22Rv1 (cell line): ENCODE measurements around the gene MYOD1.

Source experiments
- ZFX ChIP-seq: fragments of 450-650 bp; IDR thresholded peaks from 2 replicates; pipeline ENCODE4 v1.6.1; 2017; ENCODE audit warnings: antibody characterized with exemption, borderline replicate concordance
- TF ChIP-seq, protein P1 (sequence below): fragments of 450-650 bp; IDR thresholded peaks from 2 replicates; pipeline ENCODE4 v1.5.1; 2017; ENCODE audit warnings: mild to moderate bottlenecking

DNA sequence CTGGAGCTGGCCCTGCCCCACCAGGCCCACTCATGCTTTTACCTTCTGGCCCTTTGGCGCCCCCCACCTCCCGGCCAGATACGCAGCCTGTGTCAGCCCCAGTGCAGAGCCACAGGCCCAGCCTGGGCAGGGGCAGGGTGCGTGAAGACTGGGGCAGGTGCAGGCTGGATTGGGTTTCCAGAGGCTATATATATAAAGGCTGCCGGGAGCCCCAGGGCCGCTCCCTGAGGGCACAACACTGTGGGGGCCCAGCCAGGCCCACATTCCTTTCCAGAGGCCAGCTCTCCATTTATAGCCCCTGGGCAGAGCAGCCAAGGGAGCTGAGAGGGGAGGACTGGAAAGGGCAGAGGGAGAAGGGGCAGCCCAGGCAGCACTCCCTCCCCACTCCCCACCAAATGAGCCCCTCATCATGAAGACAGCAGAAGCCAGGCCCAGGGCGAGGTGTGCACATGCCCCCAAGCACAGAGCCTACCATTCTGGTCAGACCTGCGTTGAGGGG is 5.0 kb upstream of the MYOD1 start:
- TF ChIP-seq, protein P1, sequence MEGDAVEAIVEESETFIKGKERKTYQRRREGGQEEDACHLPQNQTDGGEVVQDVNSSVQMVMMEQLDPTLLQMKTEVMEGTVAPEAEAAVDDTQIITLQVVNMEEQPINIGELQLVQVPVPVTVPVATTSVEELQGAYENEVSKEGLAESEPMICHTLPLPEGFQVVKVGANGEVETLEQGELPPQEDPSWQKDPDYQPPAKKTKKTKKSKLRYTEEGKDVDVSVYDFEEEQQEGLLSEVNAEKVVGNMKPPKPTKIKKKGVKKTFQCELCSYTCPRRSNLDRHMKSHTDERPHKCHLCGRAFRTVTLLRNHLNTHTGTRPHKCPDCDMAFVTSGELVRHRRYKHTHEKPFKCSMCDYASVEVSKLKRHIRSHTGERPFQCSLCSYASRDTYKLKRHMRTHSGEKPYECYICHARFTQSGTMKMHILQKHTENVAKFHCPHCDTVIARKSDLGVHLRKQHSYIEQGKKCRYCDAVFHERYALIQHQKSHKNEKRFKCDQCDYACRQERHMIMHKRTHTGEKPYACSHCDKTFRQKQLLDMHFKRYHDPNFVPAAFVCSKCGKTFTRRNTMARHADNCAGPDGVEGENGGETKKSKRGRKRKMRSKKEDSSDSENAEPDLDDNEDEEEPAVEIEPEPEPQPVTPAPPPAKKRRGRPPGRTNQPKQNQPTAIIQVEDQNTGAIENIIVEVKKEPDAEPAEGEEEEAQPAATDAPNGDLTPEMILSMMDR, result no peak
- no peak for TF ChIP-seq ZFX
